ENCODE measurements around the gene TBC1D24.

- TF ChIP-seq POLR2AphosphoS5 (IDR thresholded peaks at IDR 0.05; ENCODE audit: low read depth, low read length) = no peak
- no peak for TF ChIP-seq TAF1 (IDR thresholded peaks at IDR 0.05; ENCODE audit: low read depth, low read length)
- TF ChIP-seq POLR2A (IDR thresholded peaks at IDR 0.05; ENCODE audit: low read depth, low read length) = no peak
- no peak for TF ChIP-seq PAX5 (IDR thresholded peaks at IDR 0.05; ENCODE audit: insufficient read depth, low read length, severe bottlenecking)
- TF ChIP-seq SPI1 (IDR thresholded peaks at IDR 0.05; ENCODE audit: low read depth, low read length) = no peak
- no peak for TF ChIP-seq POU2F2 (IDR thresholded peaks at IDR 0.05; ENCODE audit: low read depth, low read length)
Measured at GRCh38 chr16:2462031-2462866, 12.7 kb upstream of the TBC1D24 start.

Measured in GM12891 (cell line).